B cell (primary cell): ENCODE measurements around the gene TECPR2.

Source experiments
- EZH2 ChIP-seq: IDR thresholded peaks from 2 replicates; pipeline ENCODE4 v1.6.1; 2012; ENCODE audit warnings: borderline replicate concordance, low read depth, mild to moderate bottlenecking, moderate library complexity, low read length; ENCODE audit not compliant: insufficient read depth, poor library complexity, severe bottlenecking
- TF ChIP-seq, protein P1 (sequence below): fragments of 200-600 bp; IDR thresholded peaks from one replicate; pipeline ENCODE4 v1.8.0; 2022; ENCODE audit warnings: antibody characterized with exemption, mild to moderate bottlenecking

- TF ChIP-seq, protein P1, sequence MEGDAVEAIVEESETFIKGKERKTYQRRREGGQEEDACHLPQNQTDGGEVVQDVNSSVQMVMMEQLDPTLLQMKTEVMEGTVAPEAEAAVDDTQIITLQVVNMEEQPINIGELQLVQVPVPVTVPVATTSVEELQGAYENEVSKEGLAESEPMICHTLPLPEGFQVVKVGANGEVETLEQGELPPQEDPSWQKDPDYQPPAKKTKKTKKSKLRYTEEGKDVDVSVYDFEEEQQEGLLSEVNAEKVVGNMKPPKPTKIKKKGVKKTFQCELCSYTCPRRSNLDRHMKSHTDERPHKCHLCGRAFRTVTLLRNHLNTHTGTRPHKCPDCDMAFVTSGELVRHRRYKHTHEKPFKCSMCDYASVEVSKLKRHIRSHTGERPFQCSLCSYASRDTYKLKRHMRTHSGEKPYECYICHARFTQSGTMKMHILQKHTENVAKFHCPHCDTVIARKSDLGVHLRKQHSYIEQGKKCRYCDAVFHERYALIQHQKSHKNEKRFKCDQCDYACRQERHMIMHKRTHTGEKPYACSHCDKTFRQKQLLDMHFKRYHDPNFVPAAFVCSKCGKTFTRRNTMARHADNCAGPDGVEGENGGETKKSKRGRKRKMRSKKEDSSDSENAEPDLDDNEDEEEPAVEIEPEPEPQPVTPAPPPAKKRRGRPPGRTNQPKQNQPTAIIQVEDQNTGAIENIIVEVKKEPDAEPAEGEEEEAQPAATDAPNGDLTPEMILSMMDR: no peak
- no peak for TF ChIP-seq EZH2
Measured at GRCh38 chr14:102403028-102403427, 40.3 kb downstream of the TECPR2 start.
